A172 (cell line): ENCODE measurements around the gene TUBB1. TPM values are rescaled to one million over a fixed set of nuclear protein-coding genes. Genes with fewer than 3 reads are reported as not detected.

Source experiments
- total RNA-seq: library from RNA; depleted of rRNA; stranded (reverse); fragments of >200 nt; shearing (Covaris generic); gene quantifications from 2 replicates; pipeline ENCODE4 v1.2.3, GENCODE V29; 2014; rRNA removed

TUBB1 gene
- total RNA-seq, 1 experiment from 2014 or later, result 0.64 TPM

Other genes with a start within 250 kb of the TUBB1 start
- 1.1 and 1.8 TPM in 2 replicates for gene GNAS-AS1, start 168.5 kb upstream of the TUBB1 start, total RNA-seq
- 416 and 436 TPM in 2 replicates for gene GNAS, start 166.7 kb upstream of the TUBB1 start, total RNA-seq
- gene NELFCD, start 38.2 kb upstream of the TUBB1 start, total RNA-seq, result 81.4 and 102 TPM in 2 replicates
- 228 and 320 TPM in 2 replicates for gene CTSZ, start 12.2 kb upstream of the TUBB1 start, total RNA-seq
- 37.0 and 41.4 TPM in 2 replicates for gene ATP5F1E, start 12.9 kb downstream of the TUBB1 start, total RNA-seq
- gene PRELID3B, start 23.4 kb downstream of the TUBB1 start, total RNA-seq, result 152 and 196 TPM in 2 replicates
- gene ZNF831, start 144.4 kb downstream of the TUBB1 start, total RNA-seq, result not detected in 2 replicates